Heart right ventricle (tissue), 16 donors: ENCODE data around the gene SHROOM4. TPM values are rescaled to one million over a fixed set of nuclear protein-coding genes. Genes with fewer than 3 reads are reported as not detected.

Experiments
- ATAC-seq, 8 donors: fragments of 200-7000 bp; cut with Tn5 transposase; one replicate each; pipeline ENCODE4 v1.9.1; 2020; ENCODE audit warnings: mild to moderate bottlenecking in 8 of 8, moderate library complexity in 8 of 8, moderate number of reproducible peaks in 1 of 8
- DNase-seq, 2 donors: peaks; one replicate each; pipeline ENCODE4 v3.0.0-alpha.2; 2020
- H3K27ac ChIP-seq, 10 donors: fragments of 200-600 bp; sonication (generic) in 2 of 10; one replicate each; pipeline versions ENCODE4 v1.5.0 to v1.8.0; 2020 to 2022; ENCODE audit warnings: mild to moderate bottlenecking in 3 of 10
- H3K27me3 ChIP-seq, 7 donors: fragments of 200-600 bp; one replicate each; pipeline ENCODE4 v1.8.0; 2021 to 2022; ENCODE audit warnings: mild to moderate bottlenecking in 2 of 7
- H3K36me3 ChIP-seq, 9 donors: fragments of 200-600 bp; sonication (generic) in 1 of 9; one replicate each; pipeline versions ENCODE4 v1.5.0 to v1.8.0; 2020 to 2022; ENCODE audit warnings: mild to moderate bottlenecking in 2 of 9
- H3K4me1 ChIP-seq, 9 donors: fragments of 200-600 bp; sonication (generic) in 1 of 9; one replicate each; pipeline versions ENCODE4 v1.5.0 to v1.8.0; 2020 to 2022; ENCODE audit warnings: mild to moderate bottlenecking in 4 of 9
- H3K4me3 ChIP-seq, 10 donors: fragments of 200-600 bp; sonication (generic) in 2 of 10; one replicate each; pipeline versions ENCODE4 v1.5.0 to v1.8.0; 2020 to 2022; ENCODE audit warnings: mild to moderate bottlenecking in 7 of 10, moderate library complexity in 2 of 10
- H3K9me3 ChIP-seq, 11 donors: fragments of 200-600 bp in 10 of 11; sonication (generic) in 2 of 11; one replicate each; pipeline versions ENCODE4 v1.5.0 to v1.8.0; 2013 to 2022; ENCODE audit warnings: mild to moderate bottlenecking in 2 of 11, control low read depth in 1 of 11, moderate library complexity in 1 of 11
- CTCF ChIP-seq, 9 donors: fragments of 200-600 bp; sonication (generic) in 2 of 9; IDR thresholded peaks; one replicate each; pipeline versions ENCODE4 v1.5.0 to v1.8.0; 2021 to 2022; ENCODE audit warnings: antibody characterized with exemption in 9 of 9, mild to moderate bottlenecking in 5 of 9, moderate library complexity in 1 of 9
- WGBS, 2 donors: extraction: QIAGEN DNeasy Blood & Tissue Kit; methylation state at CpG; one replicate each; pipeline ENCODE4 v1.1.7; 2013; ENCODE audit warnings: inconsistent platforms in 1 of 2; 5-methylcytosine and 5-hydroxymethylcytosine counted together
- intact Hi-C, 10 donors: fragments of 100-400 bp; cut with DNase I; formaldehyde crosslinking; loops; one replicate each; pipeline versions ENCODE4 v1.11.1 to v1.14.2; 2022
- polyA plus RNA-seq, 2 donors: library from polyadenylated mRNA; stranded (reverse); fragments of 200-250 nt; gene quantifications; one replicate each; pipeline ENCODE4 v1.2.3, GENCODE V29; 2013
- total RNA-seq, 10 donors: library from RNA; stranded (reverse); fragmentation: NEBNext Ultra II Directional in 3 of 10; extraction: Animal tissue kit (Norgen Biotek cat#: 25700) in 3 of 10; gene quantifications; one replicate each; pipeline versions ENCODE4 v1.2.1 to v1.2.4, GENCODE V29; 2021 to 2023
- donor health status: Arrhythmogenic right ventricular cardiomyopathy.
- donor health status: ischemic (EF 13 %, LVEDD 7.1; RV severe dilation, severe dysfunction).
- donor health status: healthy with polysubstance abuse.
- donor health status: DM: no; HTN: yes; CAD: no.
- donor health status: DM: no; HTN: no; CAD: no.
- donor health status: ischemic (EF 25% LVEDD 6.9; RV normal size, moderate dysfunction).
- donor health status: ischemic (EF 25% LVEDD 5.7; RV mildly dilated, moderate dysfunction).
- donor health status: healthy.
- donor health status: DM: yes; HTN: yes; CAD: no.
- donor health status: Ischemic cardiomyopathy.
- donor health status: ischemic (EF 35%, LVEDD 5.7; RV mildly dilated, moderate dysfunction).
- donor health status: nonischemic (EF 11% LVEDD 7.7; RV severe dilation, severe dysfunction).
- donor health status: DM: yes; HTN: yes; CAD: no.
- donor health status: PGD.
- donor health status: ischemic (EF 29% LVEDD 5.4; RV normal size, mild dysfunction).
- donor health status: nonischemic (EF 23%, LVEDD 6.1; RV moderate dilation, normal function).

Gene SHROOM4
- total and polyA plus RNA-seq, 12 donors = 3.6 to 17.9 (median 11.0) TPM

GRCh38 chrX:50818986-50819385, 5.0 kb upstream of the SHROOM4 start:
- intact Hi-C loops = loop anchor here in 2 of 10 donors (10.0 kb wide), 2 partner anchors 54 to 74 kb away; no protein-coding TSS in a partner anchor
- Histone ChIP-seq H3K36me3 (no peaks in the 10 kb centered on the region), H3K4me3 (no peak overlapping the region), H3K4me1 (no peaks in the 10 kb centered on the region), H3K27me3 (peaks cover 0 to 36% (median 0%) of the 10 kb centered on the region in 7 donors), H3K9me3 (no peaks in the 10 kb centered on the region), H3K27ac (no peak overlapping the region)
- ATAC-seq (no peak), DNase-seq (no peak)
- 83 to 86% methylated on average over 1 of the region's 1 CpG for WGBS, 2 donors
- no peak for TF ChIP-seq CTCF (IDR thresholded peaks at IDR 0.05)

- Histone ChIP-seq H3K9me3 (no peaks in the 10 kb centered on the region), H3K27me3 (peaks cover 0 to 62% (median 0%) of the 10 kb centered on the region in 7 donors), H3K36me3 (no peaks in the 10 kb centered on the region), H3K27ac (peak overlapping the region in 4 of 10 donors; percentile 71 to 86 (median 84)), H3K4me1 (no peaks in the 10 kb centered on the region), H3K4me3 (no peak overlapping the region)
- DNase-seq = no peak
- ATAC-seq = no peak
- TF ChIP-seq CTCF (IDR thresholded peaks at IDR 0.05) = no peak
- intact Hi-C loops = loop anchor here in 2 of 10 donors (10.0 kb wide), 2 partner anchors 50 to 70 kb away; no protein-coding TSS in a partner anchor
- 75 to 78% methylated on average over 9 of the region's 9 CpGs for WGBS, 2 donors
Observed at GRCh38 chrX:50815120-50815519, 1.1 kb upstream of the SHROOM4 start.

- no peaks in the 10 kb centered on the region for H3K4me1 ChIP-seq
- peak overlapping the region in 8 of 10 donors; percentile 56 to 72 (median 65) for H3K4me3 ChIP-seq
- intact Hi-C loops = loop anchor here in 2 of 10 donors (10.0 kb wide), 2 partner anchors 50 to 70 kb away; no protein-coding TSS in a partner anchor
- DNase-seq (no peak), ATAC-seq (peak in 3 of 8 donors; percentile 4 to 15 (median 10))
- no peaks in the 10 kb centered on the region for H3K9me3 ChIP-seq
- TF ChIP-seq CTCF (IDR thresholded peaks at IDR 0.05) = no peak
- peak overlapping the region in 9 of 10 donors; percentile 13 to 86 (median 82) for H3K27ac ChIP-seq
- no peaks in the 10 kb centered on the region for H3K36me3 ChIP-seq
- 58 to 64% methylated on average over 6 of the region's 6 CpGs for WGBS, 2 donors
- H3K27me3 ChIP-seq = peaks cover 0 to 66% (median 0%) of the 10 kb centered on the region in 7 donors
Observed at GRCh38 chrX:50814701-50815100, 707 bp upstream of the SHROOM4 start.

- Histone ChIP-seq H3K27ac (peak overlapping the region; percentile 54 to 86 (median 82)), H3K36me3 (no peaks in the 10 kb centered on the region), H3K4me3 (peak overlapping the region; percentile 37 to 72 (median 62)), H3K27me3 (peaks cover 0 to 61% (median 0%) of the 10 kb centered on the region in 7 donors), H3K9me3 (no peaks in the 10 kb centered on the region), H3K4me1 (no peaks in the 10 kb centered on the region)
- 0% methylated on average over 50 to 59 of the region's 59 CpGs for WGBS, 2 donors
- no peak for TF ChIP-seq CTCF (IDR thresholded peaks at IDR 0.05)
- peak; percentile 45 to 46 for DNase-seq
- ATAC-seq = peak; percentile 56 to 85 (median 74)
- intact Hi-C loops = loop anchor here in 2 of 10 donors (10.0 kb wide), 2 partner anchors 48 to 68 kb away; no protein-coding TSS in a partner anchor
Observed at GRCh38 chrX:50812995-50813842, 775 bp downstream of the SHROOM4 start.
